Panc1 (cell line): ENCODE results near the gene DLG5. TPM values are rescaled to one million over a fixed set of nuclear protein-coding genes. Genes with fewer than 3 reads are reported as not detected.

ENCODE experiments used
- ATAC-seq: fragments of 200-7000 bp; cut with Tn5 transposase; 2 replicates; pipeline ENCODE4 v1.9.1; 2020; ENCODE audit warnings: mild to moderate bottlenecking, moderate library complexity
- BruUV-seq: library from RNA; stranded (reverse); fragments of 400-500 nt; replicated peaks from 2 replicates; lab custom pipeline; 2021; lab: Mats Ljungman, UMichigan
- CTCF ChIA-PET: fragments of 300-600 bp; sonication (Branson Sonifier 250); formaldehyde crosslinking; loops from one replicate; lab custom pipeline; 2022; ENCODE audit warnings: antibody characterized with exemption; lab: Charles Lee
- POLR2A ChIA-PET: fragments of 300-600 bp; sonication (Branson Sonifier 250); formaldehyde crosslinking; loops from one replicate; lab custom pipeline; 2022; ENCODE audit warnings: antibody characterized with exemption; lab: Charles Lee
- DNase-seq: peaks from one replicate; pipeline ENCODE4 v3.0.0-alpha.2; 2010; ENCODE audit warnings: low read depth, low spot score
- H3K27ac ChIP-seq: 2 replicates; pipeline ENCODE4 v1.5.1; 2011; ENCODE audit warnings: mild to moderate bottlenecking, low read length, inconsistent platforms
- H3K27me3 ChIP-seq: fragments of 200-500 bp; sonication (Bioruptor generic); 2 replicates; pipeline ENCODE4 v1.6.0; 2014; ENCODE audit warnings: low read length, inconsistent platforms; ENCODE audit not compliant: control insufficient read depth, insufficient read depth
- H3K36me3 ChIP-seq: fragments of 200-500 bp; sonication (Bioruptor generic); 2 replicates; pipeline ENCODE4 v1.5.1; 2014; ENCODE audit warnings: inconsistent platforms, mild to moderate bottlenecking, low read length, moderate library complexity; ENCODE audit not compliant: control insufficient read depth, insufficient read depth
- H3K4me1 ChIP-seq: 2 replicates; pipeline ENCODE4 v1.5.1; 2011; ENCODE audit warnings: inconsistent platforms, mild to moderate bottlenecking, low read length, moderate library complexity; ENCODE audit not compliant: control insufficient read depth, insufficient read depth
- H3K4me3 ChIP-seq, 2 experiments: 2 replicates each; pipeline ENCODE4 v1.5.1; 2011 to 2012; ENCODE audit warnings: low read depth in 2 of 2, low read length in 2 of 2, mild to moderate bottlenecking in 2 of 2, inconsistent platforms in 1 of 2, moderate library complexity in 1 of 2
- H3K9me3 ChIP-seq: fragments of 200-500 bp; sonication (Bioruptor generic); 2 replicates; pipeline ENCODE4 v1.5.1; 2014; ENCODE audit warnings: low read depth, mild to moderate bottlenecking, inconsistent platforms, low read length, moderate library complexity; ENCODE audit not compliant: control insufficient read depth, insufficient read depth
- POLR2AphosphoS5 ChIP-seq: IDR thresholded peaks from 2 replicates; pipeline ENCODE4 v1.6.1; 2012; ENCODE audit warnings: mild to moderate bottlenecking, low read depth, low read length, moderate library complexity
- SIN3A ChIP-seq: IDR thresholded peaks from 2 replicates; pipeline ENCODE4 v1.6.1; 2012; ENCODE audit warnings: low read depth, mild to moderate bottlenecking, low read length, moderate library complexity, borderline replicate concordance; ENCODE audit not compliant: insufficient read depth
- TCF7L2 ChIP-seq: IDR thresholded peaks from 2 replicates; pipeline ENCODE4 v1.6.1; 2011; ENCODE audit warnings: mild to moderate bottlenecking, low read depth, low read length, inconsistent platforms
- in situ Hi-C: cut with HindIII; loops from 2 replicates; pipeline ENCODE4 v1.10.0; 2016; ENCODE audit warnings: low sequenced_read_pairs, low pct_unique_long_range_greater_than_20kb
- intact Hi-C: fragments of 100-400 bp; cut with micrococcal nuclease; formaldehyde crosslinking; loops from one replicate; pipeline ENCODE4 v1.10.0; 2022; ENCODE audit not compliant: unreplicated experiment
- total RNA-seq: library from RNA; stranded (reverse); gene quantifications from one replicate; pipeline ENCODE4 v1.2.1, GENCODE V29; 2021; ENCODE audit not compliant: unreplicated experiment
- TF ChIP-seq, protein P1 (sequence below): fragments of 450-650 bp; IDR thresholded peaks from 2 replicates; pipeline ENCODE4 v1.5.1; 2017; ENCODE audit warnings: mild to moderate bottlenecking
- TF ChIP-seq, protein P2 (sequence below), 2 experiments: IDR thresholded peaks; 2 replicates each; pipeline ENCODE4 v1.6.1; 2011 to 2012; ENCODE audit warnings: low read depth in 2 of 2, control low read depth in 1 of 2, low read length in 1 of 2, mild to moderate bottlenecking in 1 of 2, moderate library complexity in 1 of 2; ENCODE audit not compliant: insufficient read depth in 1 of 2

DLG5 gene
- total RNA-seq, 1 experiment from 2014 or later: 85.6 TPM

DNA sequence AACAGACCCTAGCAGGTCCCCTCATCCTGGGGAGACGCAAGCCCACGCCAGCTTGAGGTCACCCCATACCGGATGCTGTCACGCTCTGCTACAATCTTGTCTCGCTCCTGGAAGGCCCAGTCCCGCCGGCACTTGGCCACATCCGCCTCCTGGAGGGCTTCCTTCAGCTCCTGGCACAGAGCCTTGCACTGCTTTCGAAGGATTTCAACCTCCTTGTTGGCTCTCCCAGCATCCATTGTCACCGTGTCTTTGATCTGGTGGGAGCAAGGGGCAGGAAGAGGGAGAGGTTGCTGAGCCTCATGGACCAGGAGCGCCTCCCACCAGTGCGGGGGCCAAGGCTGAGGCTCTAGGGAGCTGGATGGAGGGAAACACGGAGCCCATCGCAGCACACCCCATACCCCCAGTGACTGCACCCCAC lies 90.9 kb downstream of the DLG5 start:
- intact Hi-C loops: no loop called here
- POLR2A ChIA-PET: no interaction called here
- H3K9me3 ChIP-seq: no peaks in the 10 kb centered on the region
- in situ Hi-C loops: no loop called here
- no peak overlapping the region for H3K27ac ChIP-seq
- DNase-seq (no peak), ATAC-seq (no peak)
- H3K4me3 ChIP-seq: no peak overlapping the region
- CTCF ChIA-PET: no interaction called here
- TF ChIP-seq SIN3A (no peak), TCF7L2 (no peak), POLR2AphosphoS5 (no peak)
- TF ChIP-seq, protein P1, sequence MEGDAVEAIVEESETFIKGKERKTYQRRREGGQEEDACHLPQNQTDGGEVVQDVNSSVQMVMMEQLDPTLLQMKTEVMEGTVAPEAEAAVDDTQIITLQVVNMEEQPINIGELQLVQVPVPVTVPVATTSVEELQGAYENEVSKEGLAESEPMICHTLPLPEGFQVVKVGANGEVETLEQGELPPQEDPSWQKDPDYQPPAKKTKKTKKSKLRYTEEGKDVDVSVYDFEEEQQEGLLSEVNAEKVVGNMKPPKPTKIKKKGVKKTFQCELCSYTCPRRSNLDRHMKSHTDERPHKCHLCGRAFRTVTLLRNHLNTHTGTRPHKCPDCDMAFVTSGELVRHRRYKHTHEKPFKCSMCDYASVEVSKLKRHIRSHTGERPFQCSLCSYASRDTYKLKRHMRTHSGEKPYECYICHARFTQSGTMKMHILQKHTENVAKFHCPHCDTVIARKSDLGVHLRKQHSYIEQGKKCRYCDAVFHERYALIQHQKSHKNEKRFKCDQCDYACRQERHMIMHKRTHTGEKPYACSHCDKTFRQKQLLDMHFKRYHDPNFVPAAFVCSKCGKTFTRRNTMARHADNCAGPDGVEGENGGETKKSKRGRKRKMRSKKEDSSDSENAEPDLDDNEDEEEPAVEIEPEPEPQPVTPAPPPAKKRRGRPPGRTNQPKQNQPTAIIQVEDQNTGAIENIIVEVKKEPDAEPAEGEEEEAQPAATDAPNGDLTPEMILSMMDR: no peak
- TF ChIP-seq, protein P2, sequence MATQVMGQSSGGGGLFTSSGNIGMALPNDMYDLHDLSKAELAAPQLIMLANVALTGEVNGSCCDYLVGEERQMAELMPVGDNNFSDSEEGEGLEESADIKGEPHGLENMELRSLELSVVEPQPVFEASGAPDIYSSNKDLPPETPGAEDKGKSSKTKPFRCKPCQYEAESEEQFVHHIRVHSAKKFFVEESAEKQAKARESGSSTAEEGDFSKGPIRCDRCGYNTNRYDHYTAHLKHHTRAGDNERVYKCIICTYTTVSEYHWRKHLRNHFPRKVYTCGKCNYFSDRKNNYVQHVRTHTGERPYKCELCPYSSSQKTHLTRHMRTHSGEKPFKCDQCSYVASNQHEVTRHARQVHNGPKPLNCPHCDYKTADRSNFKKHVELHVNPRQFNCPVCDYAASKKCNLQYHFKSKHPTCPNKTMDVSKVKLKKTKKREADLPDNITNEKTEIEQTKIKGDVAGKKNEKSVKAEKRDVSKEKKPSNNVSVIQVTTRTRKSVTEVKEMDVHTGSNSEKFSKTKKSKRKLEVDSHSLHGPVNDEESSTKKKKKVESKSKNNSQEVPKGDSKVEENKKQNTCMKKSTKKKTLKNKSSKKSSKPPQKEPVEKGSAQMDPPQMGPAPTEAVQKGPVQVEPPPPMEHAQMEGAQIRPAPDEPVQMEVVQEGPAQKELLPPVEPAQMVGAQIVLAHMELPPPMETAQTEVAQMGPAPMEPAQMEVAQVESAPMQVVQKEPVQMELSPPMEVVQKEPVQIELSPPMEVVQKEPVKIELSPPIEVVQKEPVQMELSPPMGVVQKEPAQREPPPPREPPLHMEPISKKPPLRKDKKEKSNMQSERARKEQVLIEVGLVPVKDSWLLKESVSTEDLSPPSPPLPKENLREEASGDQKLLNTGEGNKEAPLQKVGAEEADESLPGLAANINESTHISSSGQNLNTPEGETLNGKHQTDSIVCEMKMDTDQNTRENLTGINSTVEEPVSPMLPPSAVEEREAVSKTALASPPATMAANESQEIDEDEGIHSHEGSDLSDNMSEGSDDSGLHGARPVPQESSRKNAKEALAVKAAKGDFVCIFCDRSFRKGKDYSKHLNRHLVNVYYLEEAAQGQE (IDR thresholded peaks at IDR 0.05; ENCODE audit: insufficient read depth in 1 of 2, low read depth in 2 of 2, low read length in 1 of 2): no peak
- no peaks in the 10 kb centered on the region for H3K4me1 ChIP-seq
- H3K27me3 ChIP-seq: no peaks in the 10 kb centered on the region
- no peaks in the 10 kb centered on the region for H3K36me3 ChIP-seq
- no TSS peak for BruUV-seq

DNA sequence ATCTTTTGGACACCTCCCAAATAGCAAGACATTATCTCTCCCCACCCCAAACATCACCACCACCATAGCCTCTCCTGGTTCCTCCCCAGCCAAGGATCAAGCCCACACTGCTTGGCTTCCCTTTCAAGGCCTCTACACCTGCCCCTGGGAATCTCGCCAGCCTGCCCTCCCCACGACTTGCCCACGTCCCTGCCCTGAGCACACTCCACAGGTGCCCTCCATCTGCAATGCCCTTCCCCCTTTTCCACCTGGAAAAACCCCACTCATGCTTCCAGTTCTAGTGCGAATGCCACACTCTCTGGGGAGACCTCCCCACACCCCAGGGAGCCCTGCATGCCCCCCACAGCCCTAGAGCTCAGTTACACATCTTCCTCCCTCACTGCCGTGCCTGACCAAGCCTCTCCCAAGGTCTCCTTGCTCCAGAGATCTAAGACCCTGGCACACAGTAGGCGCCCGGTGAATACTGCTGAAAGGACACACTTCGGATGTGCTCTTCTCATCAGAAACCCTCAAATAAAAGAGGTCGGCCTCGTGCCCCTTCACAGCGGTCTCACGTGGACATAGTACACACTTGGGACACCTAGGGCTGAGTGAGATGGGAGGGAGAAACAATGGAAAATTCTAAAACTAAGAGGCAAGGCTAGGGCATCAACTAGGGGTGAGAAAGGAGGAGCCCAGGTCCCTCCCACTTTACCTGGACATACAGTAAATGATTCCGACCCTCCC lies 91.4 kb downstream of the DLG5 start:
- Histone ChIP-seq H3K9me3 (no peaks in the 10 kb centered on the region), H3K4me3 (no peak overlapping the region), H3K27me3 (no peaks in the 10 kb centered on the region), H3K36me3 (peaks cover 2% of the 10 kb centered on the region; the same call in 1 of the 2 replicates), H3K27ac (no peak overlapping the region), H3K4me1 (no peaks in the 10 kb centered on the region)
- intact Hi-C loops (no loop called here), in situ Hi-C loops (no loop called here)
- POLR2A ChIA-PET: no interaction called here
- BruUV-seq: no TSS peak
- no peak for TF ChIP-seq SIN3A
- TF ChIP-seq, protein P1: no peak
- TF ChIP-seq TCF7L2: no peak
- TF ChIP-seq POLR2AphosphoS5: no peak
- TF ChIP-seq, protein P2 (IDR thresholded peaks at IDR 0.05; ENCODE audit: insufficient read depth in 1 of 2, low read depth in 2 of 2, low read length in 1 of 2): no peak
- ATAC-seq: no peak
- CTCF ChIA-PET: no interaction called here
- no peak for DNase-seq
